GM15510 (cell line): ENCODE results near the gene BMI1.
A peak's percentile ranks its signal among the peaks of the same experiment; 100 is the strongest.

ENCODE experiments used
- POLR2A ChIP-seq: IDR thresholded peaks from 3 replicates; pipeline ENCODE4 v1.6.1; 2011; ENCODE audit warnings: borderline replicate concordance; ENCODE audit not compliant: insufficient read length; ENCODE audit errors: extremely low read depth

Gene BMI1

GRCh38 chr10:22366771-22367170 is 45.9 kb downstream of the BMI1 start:
- no peak for TF ChIP-seq POLR2A

GRCh38 chr10:22367471-22367870 is 46.6 kb downstream of the BMI1 start:
- no peak for TF ChIP-seq POLR2A

GRCh38 chr10:22368402-22368801 is 47.5 kb downstream of the BMI1 start:
- no peak for TF ChIP-seq POLR2A

- no peak for TF ChIP-seq POLR2A
These were observed 48.1 kb downstream of the BMI1 start for GRCh38 chr10:22368981-22369380.

- TF ChIP-seq POLR2A = no peak
These were observed 48.7 kb downstream of the BMI1 start for GRCh38 chr10:22369434-22370072.

- TF ChIP-seq POLR2A = no peak
These were observed 49.4 kb downstream of the BMI1 start for GRCh38 chr10:22370320-22370719.

GRCh38 chr10:22372298-22372697 is 51.4 kb downstream of the BMI1 start:
- no peak for TF ChIP-seq POLR2A

- TF ChIP-seq POLR2A = no peak
These were observed 52.0 kb downstream of the BMI1 start for GRCh38 chr10:22372917-22373316.

GRCh38 chr10:22374489-22375126 is 53.7 kb downstream of the BMI1 start:
- TF ChIP-seq POLR2A = no peak

- peak; percentile 19 for TF ChIP-seq POLR2A
These were observed 58.2 kb downstream of the BMI1 start for GRCh38 chr10:22379059-22379458.
